ENCODE data around the gene LSM2.

The LSM2 gene

GRCh38 chr6:31775184-31775583, 31.6 kb downstream of the LSM2 start:
- Histone ChIP-seq H4K20me1 (ENCODE audit: insufficient read depth, low read length) (no peaks in the 10 kb centered on the region), H3K4me2 (ENCODE audit: low read depth, low read length) (no peak overlapping the region)
- DNase-seq: no peak

DNA sequence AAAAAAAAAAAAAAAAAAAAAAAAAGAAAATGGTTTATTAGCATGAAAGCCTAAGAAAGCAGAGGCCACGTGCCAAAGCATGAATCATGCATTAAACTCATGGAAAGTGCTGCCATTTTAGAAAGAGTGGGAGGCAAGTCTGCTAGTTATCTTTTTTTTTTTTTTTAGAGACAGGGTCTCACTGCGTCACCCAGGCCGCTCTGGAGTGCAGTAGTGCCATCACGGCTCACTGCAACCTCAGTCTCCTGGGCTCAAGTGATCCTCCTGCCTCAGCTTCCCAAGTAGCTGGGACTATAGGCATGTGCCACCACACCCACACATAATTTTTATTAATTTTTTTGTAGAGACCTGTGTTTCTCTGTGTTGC, 34.8 kb downstream of the LSM2 start:
- TF ChIP-seq CTCF (IDR thresholded peaks at IDR 0.05; ENCODE audit: low read length) (no peak), EZH2 (optimal IDR thresholded peaks at IDR 0.05; ENCODE audit: low read depth, low read length) (no peak), EZH2phosphoT487 (IDR thresholded peaks at IDR 0.05; ENCODE audit: low read length) (no peak)
- H3K27me3 ChIP-seq (replicated peaks; ENCODE audit: insufficient read depth, low read length): no peaks in the 10 kb centered on the region
- H3K4me2 ChIP-seq (ENCODE audit: low read depth, low read length): no peak overlapping the region
- H3K79me2 ChIP-seq (ENCODE audit: low read length): peaks cover 13% of the 10 kb centered on the region
- no peak overlapping the region for H3K4me3 ChIP-seq (ENCODE audit: low read length)
- H3K36me3 ChIP-seq (replicated peaks; ENCODE audit: insufficient read depth, low read length): no peaks in the 10 kb centered on the region
- peaks cover 15% of the 10 kb centered on the region for H3K4me1 ChIP-seq (ENCODE audit: low read length)
- H3K9me3 ChIP-seq (replicated peaks; ENCODE audit: insufficient read depth, low read length): no peaks in the 10 kb centered on the region
- no peak for DNase-seq
- no peaks in the 10 kb centered on the region for H4K20me1 ChIP-seq (ENCODE audit: insufficient read depth, low read length)
- no peaks in the 10 kb centered on the region for H3K9me2 ChIP-seq (replicated peaks; ENCODE audit: insufficient read depth, low read length)
- no peak overlapping the region for H3K27ac ChIP-seq (ENCODE audit: low read length)
- H2AFZ ChIP-seq (ENCODE audit: low read length): no peak overlapping the region
- no peak overlapping the region for H3K9ac ChIP-seq (ENCODE audit: low read length)
- 0 out of 2 replicates have a peak, but pooled peaks cover 9% of the 10 kb centered on the region for H3F3A ChIP-seq (ENCODE audit: insufficient read depth, low read length)

More at GRCh38 chr6:31775184-31775583, 31.6 kb downstream of the LSM2 start:
- Histone ChIP-seq H3K27ac (ENCODE audit: low read length) (no peak overlapping the region), H2AFZ (ENCODE audit: low read length) (no peak overlapping the region), H3K9ac (ENCODE audit: low read length) (no peak overlapping the region), H3K36me3 (replicated peaks; ENCODE audit: insufficient read depth, low read length) (0 out of 2 replicates have a peak, but pooled peaks cover under 1% of the 10 kb centered on the region), H3K4me3 (ENCODE audit: low read length) (no peak overlapping the region), H3K79me2 (ENCODE audit: low read length) (peaks cover 18% of the 10 kb centered on the region), H3F3A (ENCODE audit: insufficient read depth, low read length) (peaks cover 36% of the 10 kb centered on the region), H3K9me3 (replicated peaks; ENCODE audit: insufficient read depth, low read length) (no peaks in the 10 kb centered on the region), H3K27me3 (replicated peaks; ENCODE audit: insufficient read depth, low read length) (no peaks in the 10 kb centered on the region), H3K4me1 (ENCODE audit: low read length) (peaks cover 30% of the 10 kb centered on the region), H3K9me2 (replicated peaks; ENCODE audit: insufficient read depth, low read length) (no peaks in the 10 kb centered on the region)
- no peak for TF ChIP-seq CTCF (IDR thresholded peaks at IDR 0.05; ENCODE audit: low read length)
- no peak for TF ChIP-seq EZH2 (optimal IDR thresholded peaks at IDR 0.05; ENCODE audit: low read depth, low read length)
- no peak for TF ChIP-seq EZH2phosphoT487 (IDR thresholded peaks at IDR 0.05; ENCODE audit: low read length)

GRCh38 chr6:31770860-31771259, 35.9 kb downstream of the LSM2 start:
- no peak for TF ChIP-seq EZH2 (optimal IDR thresholded peaks at IDR 0.05; ENCODE audit: low read depth, low read length)
- no peak for TF ChIP-seq EZH2phosphoT487 (IDR thresholded peaks at IDR 0.05; ENCODE audit: low read length)
- TF ChIP-seq CTCF (IDR thresholded peaks at IDR 0.05; ENCODE audit: low read length): no peak
- H3K4me1 ChIP-seq (ENCODE audit: low read length): peaks cover 5% of the 10 kb centered on the region
- H3K9me3 ChIP-seq (replicated peaks; ENCODE audit: insufficient read depth, low read length): no peaks in the 10 kb centered on the region
- H3K79me2 ChIP-seq (ENCODE audit: low read length): peaks cover 3% of the 10 kb centered on the region
- no peak overlapping the region for H3K4me3 ChIP-seq (ENCODE audit: low read length)
- no peak overlapping the region for H3K9ac ChIP-seq (ENCODE audit: low read length)
- H4K20me1 ChIP-seq (ENCODE audit: insufficient read depth, low read length): no peaks in the 10 kb centered on the region
- H3K9me2 ChIP-seq (replicated peaks; ENCODE audit: insufficient read depth, low read length): no peaks in the 10 kb centered on the region
- DNase-seq: no peak
- no peaks in the 10 kb centered on the region for H3K27me3 ChIP-seq (replicated peaks; ENCODE audit: insufficient read depth, low read length)
- H3K36me3 ChIP-seq (replicated peaks; ENCODE audit: insufficient read depth, low read length): no peaks in the 10 kb centered on the region
- H2AFZ ChIP-seq (ENCODE audit: low read length): no peak overlapping the region
- H3F3A ChIP-seq (ENCODE audit: insufficient read depth, low read length): 0 out of 2 replicates have a peak, but pooled peaks cover 3% of the 10 kb centered on the region
- H3K27ac ChIP-seq (ENCODE audit: low read length): no peak overlapping the region
- H3K4me2 ChIP-seq (ENCODE audit: low read depth, low read length): no peak overlapping the region
